ENCODE data around the gene MAN2A1.

GRCh38 chr5:109714592-109714991 is 24.9 kb downstream of the MAN2A1 start:
- TF ChIP-seq CTCF (conservative IDR thresholded peaks at IDR 0.05; ENCODE audit: low read length) (no peak), EZH2phosphoT487 (IDR thresholded peaks at IDR 0.05; ENCODE audit: borderline replicate concordance, low read depth, low read length) (no peak)
